ENCODE data around the gene TBATA. TPM values are rescaled to one million over a fixed set of nuclear protein-coding genes. Genes with fewer than 3 reads are reported as not detected.

Gene TBATA
- total RNA-seq, 2 donors from 2014 or later = not detected

DNA sequence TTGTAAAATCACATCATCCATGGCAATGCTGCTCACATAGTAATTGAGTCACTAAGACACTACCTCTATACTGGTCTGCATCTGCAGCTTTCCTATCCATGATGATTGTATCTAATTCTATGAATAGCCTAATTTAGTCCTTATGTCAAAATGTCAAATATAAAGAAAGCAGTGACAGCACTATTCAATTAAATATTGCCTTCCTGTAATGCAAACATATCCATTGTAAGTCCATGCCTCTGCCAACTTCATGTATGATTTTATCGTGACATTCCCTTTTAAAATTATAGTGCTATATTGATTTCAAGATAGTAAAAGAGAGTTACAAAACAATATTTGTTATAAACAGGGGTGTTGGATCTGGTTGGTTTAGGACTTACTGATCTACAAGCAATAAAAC, 25.8 kb upstream of the TBATA start:
- no peak for DNase-seq
- intact Hi-C loops (cut with DNase I, micrococcal nuclease) = loop anchor here in 1 of 2 donors (5.0 kb wide), 1 partner anchor 56 kb away; no protein-coding TSS in a partner anchor
- ATAC-seq = no peak

DNA sequence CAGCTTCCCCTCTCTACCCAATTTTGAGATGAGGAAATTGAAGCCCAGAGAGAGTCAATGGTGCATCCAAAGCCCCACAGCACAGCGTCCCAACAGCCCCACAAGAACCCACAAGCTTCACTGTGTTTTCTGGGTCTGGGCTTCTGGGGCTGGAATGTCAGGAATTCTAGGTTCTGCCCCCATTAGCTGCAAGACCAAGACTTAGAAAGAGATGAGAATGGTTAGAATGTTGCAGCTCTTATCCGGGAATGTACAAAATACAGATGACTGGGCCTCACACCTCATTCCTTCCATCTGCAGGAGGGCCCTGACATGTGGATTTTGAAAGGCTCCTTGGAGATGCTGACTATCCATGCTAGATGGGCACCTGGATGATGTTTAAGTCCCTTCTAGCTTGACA, 24.5 kb upstream of the TBATA start:
- ATAC-seq = no peak

DNA sequence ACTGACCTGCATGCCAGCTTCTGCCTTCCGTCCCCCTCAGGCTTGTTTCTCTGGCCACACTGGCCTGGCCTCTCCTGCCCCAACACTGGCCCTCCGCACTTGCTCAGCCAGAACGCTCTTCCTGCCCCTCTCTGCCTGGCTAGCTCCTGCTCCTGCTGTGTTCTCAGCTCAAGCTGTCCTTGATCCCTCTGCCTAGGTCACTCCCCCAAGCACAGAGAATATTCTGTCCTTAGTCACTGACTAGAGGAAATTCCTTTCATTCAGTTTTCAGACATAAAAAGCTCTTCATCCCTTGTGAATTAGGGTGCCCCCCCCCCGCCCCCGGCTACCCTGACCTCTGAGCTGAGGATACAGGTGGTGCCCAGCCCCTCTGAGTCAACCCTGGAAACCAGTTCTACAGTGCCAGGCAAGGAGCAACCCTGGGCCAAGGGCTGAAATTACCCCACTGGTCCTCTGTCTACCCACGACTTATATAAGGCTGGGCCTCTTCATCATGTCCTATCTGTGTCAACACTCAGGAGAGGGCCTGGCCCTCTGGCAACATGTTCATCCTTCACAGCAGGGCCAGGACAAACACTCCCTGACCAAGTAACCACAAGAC, 23.9 kb upstream of the TBATA start:
- DNase-seq (no peak), ATAC-seq (no peak)
- intact Hi-C loops (cut with DNase I, micrococcal nuclease) = no loop called here

More for the DNA sequence above, 24.5 kb upstream of the TBATA start:
- intact Hi-C loops (cut with DNase I, micrococcal nuclease) = loop anchor here in 1 of 2 donors (5.0 kb wide), 1 partner anchor 58 kb away; no protein-coding TSS in a partner anchor
- DNase-seq = no peak

DNA sequence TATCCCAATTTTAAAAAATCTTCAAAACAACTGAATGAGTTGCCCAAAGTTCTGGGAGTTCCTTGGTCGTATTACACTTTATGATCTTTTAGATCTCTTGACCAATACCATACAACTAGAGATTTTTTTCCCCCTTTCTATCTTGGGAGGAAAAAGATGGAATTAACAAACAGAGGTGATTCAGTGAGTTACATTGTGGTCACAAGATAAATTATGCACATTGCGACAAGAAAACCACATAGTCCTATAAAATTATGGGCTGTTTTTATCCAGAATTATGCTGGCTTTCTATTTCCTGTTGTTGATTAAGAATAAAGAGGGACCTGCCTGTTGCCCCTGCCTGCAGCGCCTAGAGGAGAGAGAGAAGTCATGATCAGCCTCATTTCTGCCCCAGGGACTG, 22.4 kb upstream of the TBATA start:
- ATAC-seq (no peak), DNase-seq (no peak)
- intact Hi-C loops (cut with DNase I, micrococcal nuclease) = no loop called here

DNA sequence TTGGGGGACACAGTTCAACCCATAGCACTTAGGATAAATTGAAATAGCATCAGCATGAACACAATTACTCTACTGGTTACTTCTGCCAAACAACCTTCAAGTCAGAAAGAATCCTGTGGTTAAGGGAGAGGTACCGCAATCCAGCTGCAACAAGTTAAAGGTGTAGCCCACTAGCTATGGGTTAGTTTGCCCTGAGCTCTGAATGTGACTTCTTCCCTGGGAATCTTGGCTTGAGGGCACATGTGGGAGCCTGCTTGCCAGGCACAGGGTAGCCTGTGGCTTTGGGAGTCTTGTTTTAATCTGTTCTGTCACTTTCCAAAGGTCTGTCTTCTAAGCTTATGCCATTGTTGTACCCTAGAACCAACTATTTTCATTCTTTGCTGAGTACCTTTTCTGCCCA, 21.7 kb upstream of the TBATA start:
- DNase-seq (no peak), ATAC-seq (no peak)
- intact Hi-C loops (cut with DNase I, micrococcal nuclease) = no loop called here

DNA sequence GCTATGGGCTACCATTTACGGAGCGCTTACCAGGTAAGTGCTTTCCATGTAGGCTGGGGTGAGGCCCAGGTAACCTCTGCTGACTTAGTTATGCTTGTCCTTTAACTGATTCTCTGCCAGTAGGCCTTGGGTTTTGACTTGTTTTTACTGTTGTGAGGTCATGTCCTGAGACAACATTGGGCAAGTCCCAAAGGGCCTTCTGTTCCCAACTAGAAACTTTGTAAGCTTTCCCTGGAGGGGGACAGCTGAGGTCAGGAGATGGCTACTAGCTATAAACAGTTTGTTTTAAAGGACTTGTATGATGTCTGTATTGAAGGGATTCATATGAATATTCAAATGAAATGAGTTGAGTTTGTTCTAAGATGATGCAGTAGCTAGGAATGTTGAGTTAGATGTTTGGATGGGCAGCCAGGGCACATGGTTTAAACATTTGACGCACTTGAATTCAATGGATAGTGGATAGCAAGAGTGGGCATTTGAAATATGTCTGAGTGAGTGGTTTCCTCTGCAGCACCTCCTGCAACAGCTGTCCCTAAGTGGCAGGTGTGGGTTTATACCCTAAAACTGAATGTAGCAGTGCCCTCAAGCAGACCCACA, 20.5 kb upstream of the TBATA start:
- DNase-seq (no peak), ATAC-seq (no peak)
- intact Hi-C loops (cut with DNase I, micrococcal nuclease) = no loop called here

DNA sequence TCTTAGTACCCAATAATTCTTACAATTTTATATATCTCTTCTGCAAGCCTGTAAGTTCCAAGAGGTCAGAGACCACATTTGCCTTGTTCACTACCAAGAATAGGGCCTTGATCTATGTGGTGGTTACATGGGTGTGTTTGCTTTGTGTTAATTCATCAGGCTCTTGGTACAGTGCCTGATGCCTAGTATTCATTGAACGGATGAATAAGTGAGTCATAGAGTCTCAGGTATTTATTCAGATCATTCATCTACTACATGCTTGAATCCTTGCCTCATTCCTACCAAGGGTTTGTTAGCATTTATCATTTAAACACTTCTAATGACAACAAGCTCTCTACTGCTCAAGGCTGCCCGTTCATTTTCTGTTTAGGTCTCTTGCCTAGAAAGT, 19.2 kb upstream of the TBATA start:
- DNase-seq = no peak
- intact Hi-C loops (cut with DNase I, micrococcal nuclease) = no loop called here
- no peak for ATAC-seq

DNA sequence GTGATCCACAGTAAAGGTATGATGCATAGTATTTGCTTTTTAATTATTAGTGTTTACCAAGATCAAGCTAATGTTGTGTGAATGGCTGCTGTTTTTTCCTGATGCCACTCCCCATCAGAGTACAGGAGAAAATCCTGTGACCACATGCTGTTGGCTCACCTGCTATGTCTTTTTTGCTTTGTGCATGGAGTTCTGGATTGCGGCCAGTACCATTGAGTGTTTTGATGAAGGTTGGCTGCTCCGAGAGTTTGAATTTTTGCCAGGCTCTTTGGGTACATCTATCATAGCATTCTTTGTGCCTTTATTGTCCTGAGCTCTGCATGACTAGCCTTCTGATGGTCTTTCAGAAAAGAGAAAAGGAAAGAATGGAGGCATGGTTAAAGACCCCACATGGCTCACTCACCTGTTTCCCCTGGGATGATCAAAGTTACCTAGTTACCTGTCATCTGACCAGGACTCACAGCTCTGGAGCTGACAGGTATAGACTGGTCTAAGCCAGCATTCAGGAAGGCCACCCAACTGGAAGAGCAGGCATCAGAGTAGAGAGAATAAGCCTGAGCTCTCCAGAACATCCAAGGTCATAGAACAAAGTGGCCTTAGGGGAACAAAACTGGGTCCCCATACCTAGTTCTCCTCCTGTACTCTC, 18.7 kb upstream of the TBATA start:
- DNase-seq = no peak
- ATAC-seq = no peak
- intact Hi-C loops (cut with DNase I, micrococcal nuclease) = no loop called here

DNA sequence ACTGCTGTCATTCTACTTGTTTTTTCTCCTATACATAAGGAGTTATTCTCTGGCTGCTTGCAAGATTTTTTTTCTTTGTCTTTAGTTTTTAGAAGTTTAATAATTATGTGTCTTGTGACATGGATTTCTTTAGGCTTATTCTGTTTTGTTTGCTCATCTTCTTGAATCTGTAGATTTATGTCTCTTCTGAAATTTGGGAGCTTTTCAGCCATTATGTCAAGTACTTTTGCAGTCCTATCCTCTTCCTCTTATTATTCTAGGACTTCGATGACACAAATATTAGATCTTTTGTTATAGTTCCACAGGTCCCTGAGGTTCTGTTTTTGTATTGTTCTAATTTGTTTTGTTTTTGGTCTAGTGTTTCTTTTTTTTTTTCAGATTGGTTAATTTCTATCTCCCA, 16.7 kb upstream of the TBATA start:
- intact Hi-C loops (cut with DNase I, micrococcal nuclease) = no loop called here
- ATAC-seq (no peak), DNase-seq (no peak)

DNA sequence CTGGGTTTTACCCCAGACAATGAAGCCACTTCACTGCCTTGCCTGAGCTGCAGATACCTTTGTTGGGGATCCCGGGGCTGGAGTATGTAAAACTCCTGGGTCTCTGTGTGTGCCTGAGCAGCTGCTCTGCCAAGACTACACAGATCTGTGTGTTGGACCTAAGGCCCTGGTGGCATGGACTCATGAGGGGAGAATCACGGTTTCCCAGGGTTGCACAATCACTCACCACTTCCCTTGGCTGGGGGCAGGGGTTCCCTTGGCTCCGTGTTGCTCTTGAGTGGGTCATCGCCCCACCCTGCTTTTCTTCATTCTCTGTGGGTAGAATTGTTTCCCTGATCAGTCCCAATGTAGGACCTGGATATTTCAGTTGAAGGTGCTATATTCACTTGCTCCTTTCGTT, 13.9 kb upstream of the TBATA start:
- intact Hi-C loops (cut with DNase I, micrococcal nuclease) = no loop called here
- ATAC-seq (no peak), DNase-seq (no peak)

DNA sequence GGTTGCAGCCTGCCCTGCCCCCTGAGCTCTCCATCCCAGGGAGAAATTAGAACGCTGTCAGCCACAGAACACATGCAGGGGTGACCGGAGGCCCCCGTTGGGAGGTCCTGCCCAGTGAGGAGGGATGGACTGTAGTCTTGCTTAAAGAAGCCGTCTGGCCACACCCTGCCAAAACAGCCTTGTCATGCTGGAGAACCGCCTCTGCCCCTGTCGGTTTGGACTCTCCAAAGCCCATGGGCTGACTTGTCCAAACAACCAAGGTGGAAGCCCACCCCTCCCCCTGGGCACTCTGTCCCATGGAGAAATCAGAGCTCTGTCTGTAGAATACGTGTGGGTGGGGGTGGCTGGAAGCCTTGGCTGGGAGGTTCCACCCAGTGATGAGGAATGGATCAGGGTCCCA, 12.7 kb upstream of the TBATA start:
- intact Hi-C loops (cut with DNase I, micrococcal nuclease) = no loop called here
- ATAC-seq (no peak), DNase-seq (no peak)

DNA sequence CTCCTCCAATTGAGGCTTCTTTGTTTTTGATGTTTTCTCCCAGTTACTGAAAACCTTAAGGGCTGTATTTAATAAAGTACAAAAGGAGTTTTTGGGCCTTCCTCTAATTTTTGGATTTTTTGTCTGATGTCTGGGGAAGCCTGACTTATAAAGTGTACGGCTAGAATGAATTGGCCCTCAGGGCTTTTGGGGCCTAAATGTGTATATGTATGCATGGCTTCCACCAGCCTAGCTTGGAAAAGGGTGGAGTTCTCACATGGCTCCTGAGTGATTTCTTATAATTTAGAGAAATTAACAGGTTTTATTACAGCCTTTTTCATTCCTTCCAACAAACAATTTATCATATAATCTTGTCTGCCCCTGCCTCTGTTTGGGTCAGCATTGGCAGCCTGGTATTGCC, 10.4 kb upstream of the TBATA start:
- ATAC-seq (no peak), DNase-seq (no peak)
- intact Hi-C loops (cut with DNase I, micrococcal nuclease) = no loop called here

DNA sequence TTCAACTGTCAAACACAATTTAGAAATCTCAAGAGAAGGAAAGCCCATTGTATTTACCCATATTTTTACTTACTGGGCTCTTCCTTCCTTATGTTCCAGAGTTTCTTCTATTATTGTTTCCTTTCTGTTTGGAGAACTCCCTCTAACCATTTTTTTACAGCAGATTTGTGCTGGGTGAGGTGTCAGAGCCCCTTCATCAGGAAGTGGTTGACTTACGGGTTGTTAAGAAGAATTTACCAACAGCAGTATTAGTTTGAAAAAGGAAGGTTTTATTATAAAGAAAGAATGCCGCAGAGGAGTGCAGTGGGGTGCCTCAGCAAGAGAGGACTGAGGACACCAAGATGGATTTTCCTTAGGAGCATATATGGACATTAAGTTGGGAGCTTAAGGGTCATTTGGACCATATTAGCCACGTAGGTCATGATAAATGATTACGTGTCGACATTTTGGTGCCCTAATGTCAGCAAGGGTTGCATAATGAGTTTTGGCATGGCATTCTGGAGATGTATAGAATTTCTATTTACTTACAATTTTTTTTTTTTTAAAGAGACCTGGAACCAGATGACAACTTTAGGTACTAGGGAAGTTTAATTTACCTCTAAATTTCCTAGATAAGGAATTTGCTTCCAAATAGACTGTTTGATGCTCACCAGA, 6.3 kb upstream of the TBATA start:
- no peak for DNase-seq
- intact Hi-C loops (cut with DNase I, micrococcal nuclease) = no loop called here
- ATAC-seq = no peak

DNA sequence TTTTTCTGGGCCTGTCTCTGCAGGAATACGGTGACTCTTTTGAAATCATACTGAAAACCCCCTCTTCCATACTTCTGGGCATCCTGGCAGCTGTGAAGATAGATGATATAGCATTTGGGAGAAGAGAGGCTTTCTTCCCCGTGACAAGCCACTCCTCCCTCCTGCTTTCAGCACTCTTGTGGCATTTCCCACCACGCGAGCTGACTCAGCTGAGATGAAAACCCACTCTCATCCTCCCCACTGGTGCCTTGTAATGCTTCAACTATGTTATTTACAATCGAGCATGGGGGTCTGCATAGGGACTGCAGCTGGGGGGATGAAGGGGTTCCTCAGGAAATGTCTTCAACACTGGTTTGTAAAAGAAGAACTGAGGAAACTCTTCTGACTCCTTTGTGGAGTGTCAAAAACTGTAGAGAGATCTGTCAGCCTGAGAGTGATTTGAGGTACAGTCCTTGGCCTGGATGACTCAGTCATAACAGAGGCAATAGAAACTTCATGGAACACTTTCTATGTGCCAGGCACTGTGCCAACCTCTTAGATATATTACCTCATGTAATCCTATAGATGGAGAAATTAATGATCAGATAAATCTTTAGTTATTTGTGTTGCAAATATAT, 1.7 kb upstream of the TBATA start:
- intact Hi-C loops (cut with DNase I, micrococcal nuclease) = no loop called here
- DNase-seq (no peak), ATAC-seq (no peak)

DNA sequence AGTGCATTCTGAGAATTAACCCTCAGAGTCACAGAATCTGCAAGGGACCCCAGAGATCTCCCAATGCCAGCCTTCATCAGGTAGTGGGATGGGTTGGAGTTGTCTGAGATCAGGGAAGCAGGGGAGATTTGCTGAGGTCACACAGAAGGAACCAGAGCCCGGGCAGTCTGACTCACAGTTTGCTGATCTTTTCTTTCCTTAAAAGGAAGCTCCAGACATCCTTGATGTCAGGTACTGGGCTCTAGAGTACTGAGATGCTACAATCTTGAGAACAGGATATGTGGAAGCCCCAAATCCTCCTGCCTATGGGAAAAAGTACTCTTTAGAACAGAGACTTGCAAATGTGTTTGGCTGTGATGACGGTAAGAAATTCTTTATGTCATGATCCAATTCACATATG, 706 bp downstream of the TBATA start:
- ATAC-seq = no peak
- intact Hi-C loops (cut with DNase I, micrococcal nuclease) = no loop called here

DNA sequence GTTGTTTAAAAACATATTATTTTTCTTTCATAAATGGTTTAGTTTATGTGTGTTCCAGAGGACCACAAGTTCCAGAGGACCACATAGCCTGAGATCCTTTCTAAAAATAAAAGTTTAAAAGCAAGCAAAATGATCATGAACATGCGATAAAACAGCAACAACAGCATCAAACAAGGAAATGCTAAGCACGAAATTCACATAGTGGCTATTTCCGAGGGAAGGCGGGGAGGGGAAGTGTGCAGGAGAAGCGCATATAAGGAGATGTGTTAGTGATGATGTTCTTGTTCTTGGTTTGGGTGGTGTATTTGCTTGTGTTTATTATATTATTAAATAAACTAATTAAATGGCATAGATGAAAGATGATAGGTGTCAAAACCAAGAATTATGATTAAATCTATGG, 1.2 kb downstream of the TBATA start:
- DNase-seq = no peak
- intact Hi-C loops (cut with DNase I, micrococcal nuclease) = no loop called here
- ATAC-seq = no peak

More for the DNA sequence above, 706 bp downstream of the TBATA start:
- DNase-seq = no peak

DNA sequence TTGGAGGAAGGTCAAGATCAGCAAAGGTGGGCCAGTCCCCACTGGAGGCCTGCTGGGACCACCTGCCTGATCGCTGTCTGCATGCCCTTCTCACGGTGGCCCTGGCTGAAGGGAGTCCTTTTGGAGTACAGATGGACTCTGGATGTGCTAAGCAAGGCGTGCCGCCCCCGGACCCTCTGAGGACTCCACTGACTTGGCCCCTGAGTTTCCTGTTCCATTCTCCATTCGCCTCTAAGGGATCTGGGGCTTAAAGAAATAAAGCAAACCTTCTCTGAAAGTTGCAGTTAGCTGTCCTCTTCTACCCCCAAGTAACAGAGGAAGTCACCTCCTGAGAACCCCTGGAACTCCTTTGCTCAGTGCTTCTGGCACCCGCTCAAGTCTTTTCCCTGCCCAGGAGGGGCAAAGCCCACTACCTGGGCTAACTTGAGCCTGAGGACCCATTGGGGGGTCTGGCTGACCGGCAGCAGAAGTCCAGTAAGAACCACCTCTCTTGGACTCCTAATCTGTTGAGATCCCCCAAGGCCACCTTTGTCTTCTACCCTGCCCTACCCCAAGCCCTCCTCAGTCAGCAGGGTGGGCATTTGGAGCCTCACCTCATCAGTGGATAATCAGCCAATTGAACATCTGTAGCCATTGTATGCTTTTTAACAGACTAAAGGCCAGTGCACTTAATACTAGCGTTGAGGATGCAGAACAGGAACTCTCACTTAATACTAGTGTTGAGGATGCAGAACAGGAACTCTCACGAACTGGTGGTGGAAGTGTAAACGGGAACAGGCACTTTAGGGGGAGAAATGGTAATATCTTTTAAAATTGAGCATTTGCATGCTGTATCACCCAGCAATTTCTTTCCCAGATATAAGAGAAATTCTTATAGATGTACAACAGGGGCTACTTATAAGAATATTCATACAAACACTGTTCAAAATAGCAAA, 2.2 kb downstream of the TBATA start:
- DNase-seq (no peak), ATAC-seq (no peak)
- intact Hi-C loops (cut with DNase I, micrococcal nuclease) = no loop called here

DNA sequence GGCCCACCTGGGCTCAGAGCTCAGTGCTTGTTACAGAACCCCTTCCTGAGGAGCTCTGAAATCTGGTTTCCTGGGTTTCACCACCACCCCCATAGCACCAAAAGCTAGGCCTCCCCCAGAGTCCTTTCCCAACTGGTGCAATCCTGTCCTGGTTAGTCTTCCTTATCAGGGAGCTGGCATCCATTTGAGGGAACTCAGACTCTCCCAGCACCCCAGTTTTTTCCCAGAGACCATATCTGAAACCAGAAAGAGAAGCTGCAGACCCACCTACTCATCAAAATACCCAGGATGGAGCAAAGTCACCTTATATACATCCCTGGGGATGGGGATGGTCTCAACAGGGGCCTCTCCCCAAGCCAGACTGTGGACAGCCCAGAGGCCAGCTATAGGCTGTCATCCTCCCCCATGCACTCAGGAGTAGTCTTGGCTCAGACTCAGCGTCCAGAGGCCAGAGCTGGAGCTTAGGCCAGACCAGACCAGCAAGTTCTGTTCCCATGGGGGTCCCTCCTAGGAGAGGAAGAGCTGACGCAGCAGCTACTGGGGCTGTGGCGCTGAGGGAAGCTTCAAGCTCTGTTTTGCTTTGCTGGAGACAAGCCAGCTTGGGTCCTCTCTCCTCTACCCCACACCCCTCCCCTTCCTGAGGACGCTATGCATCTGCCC, 3.0 kb downstream of the TBATA start:
- no peak for DNase-seq
- intact Hi-C loops (cut with DNase I, micrococcal nuclease) = no loop called here
- no peak for ATAC-seq

Measured in left colon (tissue), 2 donors.